Neural progenitor cell (in vitro differentiated cells): ENCODE data around the gene MRPS14. TPM values are rescaled to one million over a fixed set of nuclear protein-coding genes. Genes with fewer than 3 reads are reported as not detected.
"Not testable (repeated sequence)": the region's sequence is repeated elsewhere in the genome, so short reads cannot be mapped to it uniquely, and the experiment has no call there.

Experiments
- DNase-seq: peaks from one replicate; pipeline ENCODE4 v3.0.0-alpha.2; 2016; ENCODE audit warnings: low spot score
- H2AFZ ChIP-seq: fragments of 200-600 bp; sonication (generic); replicated peaks from 2 replicates; pipeline ENCODE4 v1.6.1; 2016; ENCODE audit warnings: antibody characterized with exemption
- H3F3A ChIP-seq: fragments of 200-600 bp; sonication (generic); 2 replicates; pipeline ENCODE4 v1.6.1; 2016; ENCODE audit warnings: antibody characterized with exemption, low read depth
- H3K27ac ChIP-seq: fragments of 200-600 bp; sonication (generic); 2 replicates; pipeline ENCODE4 v1.5.1; 2016; ENCODE audit warnings: mild to moderate bottlenecking
- H3K27me3 ChIP-seq: fragments of 200-600 bp; sonication (generic); 2 replicates; pipeline ENCODE4 v1.6.1; 2016; ENCODE audit warnings: mild to moderate bottlenecking, moderate library complexity
- H3K36me3 ChIP-seq: fragments of 200-600 bp; sonication (generic); 2 replicates; pipeline ENCODE4 v1.5.1; 2016
- H3K4me1 ChIP-seq: fragments of 200-600 bp; sonication (generic); 2 replicates; pipeline ENCODE4 v1.6.1; 2016; ENCODE audit warnings: mixed run types
- H3K4me2 ChIP-seq: fragments of 200-600 bp; sonication (generic); 2 replicates; pipeline ENCODE4 v1.6.1; 2016
- H3K4me3 ChIP-seq: fragments of 200-600 bp; sonication (generic); 2 replicates; pipeline ENCODE4 v1.5.1; 2016
- H3K79me2 ChIP-seq: fragments of 200-600 bp; sonication (generic); 2 replicates; pipeline ENCODE4 v1.6.1; 2016; ENCODE audit warnings: low read depth
- H3K9ac ChIP-seq: fragments of 200-600 bp; sonication (generic); 2 replicates; pipeline ENCODE4 v1.6.1; 2016
- H3K9me3 ChIP-seq: fragments of 200-600 bp; sonication (generic); 2 replicates; pipeline ENCODE4 v1.5.1; 2016; ENCODE audit warnings: low read depth
- H4K20me1 ChIP-seq: fragments of 200-600 bp; sonication (generic); 2 replicates; pipeline ENCODE4 v1.6.1; 2016; ENCODE audit warnings: low read depth
- H3K27ac Mint-ChIP-seq: 3 replicates; pipeline ENCODE4 v1.8.0; 2021; ENCODE audit warnings: mixed read lengths
- H3K27me3 Mint-ChIP-seq: 2 replicates; pipeline ENCODE4 v1.8.0; 2022; ENCODE audit warnings: low read depth, mild to moderate bottlenecking, inconsistent platforms, moderate library complexity, mixed read lengths; ENCODE audit not compliant: insufficient read depth
- H3K36me3 Mint-ChIP-seq: 3 replicates; pipeline ENCODE4 v1.8.0; 2021; ENCODE audit warnings: mixed read lengths
- H3K4me1 Mint-ChIP-seq: 3 replicates; pipeline ENCODE4 v1.8.0; 2021; ENCODE audit warnings: mixed read lengths
- H3K4me3 Mint-ChIP-seq: 3 replicates; pipeline ENCODE4 v1.8.0; 2021; ENCODE audit warnings: mild to moderate bottlenecking, moderate library complexity, mixed read lengths
- H3K9me3 Mint-ChIP-seq: 3 replicates; pipeline ENCODE4 v1.8.0; 2020; ENCODE audit warnings: mixed read lengths
- CTCF ChIP-seq: fragments of 200-600 bp; sonication (generic); IDR thresholded peaks from 2 replicates; pipeline ENCODE4 v1.5.1; 2017; ENCODE audit warnings: antibody characterized with exemption, mild to moderate bottlenecking
- EZH2 ChIP-seq: fragments of 200-600 bp; sonication (generic); IDR thresholded peaks from 2 replicates; pipeline ENCODE4 v1.6.1; 2017; ENCODE audit warnings: antibody characterized with exemption, mild to moderate bottlenecking, moderate library complexity
- EZH2phosphoT487 ChIP-seq: fragments of 200-600 bp; sonication (generic); IDR thresholded peaks from 2 replicates; pipeline ENCODE4 v1.6.1; 2017; ENCODE audit warnings: antibody characterized with exemption
- total RNA-seq: library from RNA; depleted of rRNA; stranded (reverse); fragments of >200 nt; gene quantifications from 2 replicates; pipeline ENCODE4 v1.2.3, GENCODE V29; 2015; ENCODE audit warnings: low replicate concordance

The MRPS14 gene
- total RNA-seq, 1 donor from 2014 or later: 35.1 TPM

- no peaks in the 10 kb centered on the region for H3K27me3 ChIP-seq
- no peak for TF ChIP-seq EZH2phosphoT487
- no peak for TF ChIP-seq CTCF
- TF ChIP-seq EZH2: no peak
- no peaks in the 10 kb centered on the region for H3K79me2 ChIP-seq
- no peak overlapping the region for H3K9ac ChIP-seq
- H3K27ac ChIP-seq: no peak overlapping the region
- no peak overlapping the region for H3K4me2 ChIP-seq
- no peaks in the 10 kb centered on the region for H3K9me3 ChIP-seq
- no peak overlapping the region for H3K27ac Mint-ChIP-seq
- H3K9me3 Mint-ChIP-seq: no peaks in the 10 kb centered on the region
- H3K27me3 Mint-ChIP-seq: no peaks in the 10 kb centered on the region
- H3F3A ChIP-seq: no peaks in the 10 kb centered on the region
- no peaks in the 10 kb centered on the region for H3K4me1 ChIP-seq
- H2AFZ ChIP-seq: no peak overlapping the region
- H3K4me3 ChIP-seq: no peak overlapping the region
- peaks cover 13% of the 10 kb centered on the region for H3K4me1 Mint-ChIP-seq
- no peaks in the 10 kb centered on the region for H3K36me3 Mint-ChIP-seq
- no peak for DNase-seq
- no peaks in the 10 kb centered on the region for H4K20me1 ChIP-seq
- H3K4me3 Mint-ChIP-seq: no peak overlapping the region
- no peaks in the 10 kb centered on the region for H3K36me3 ChIP-seq
Observed at GRCh38 chr1:175033953-175034352, 10.7 kb upstream of the MRPS14 start.

- peaks cover 13% of the 10 kb centered on the region for H3F3A ChIP-seq
- no peaks in the 10 kb centered on the region for H3K27me3 Mint-ChIP-seq
- no peak overlapping the region for H3K4me3 ChIP-seq
- no peaks in the 10 kb centered on the region for H3K36me3 Mint-ChIP-seq
- no peak for DNase-seq
- H3K4me3 Mint-ChIP-seq: peak overlapping the region; percentile 54
- no peak overlapping the region for H3K9ac ChIP-seq
- TF ChIP-seq CTCF (no peak), EZH2 (no peak), EZH2phosphoT487 (no peak)
- H3K27ac Mint-ChIP-seq: no peak overlapping the region
- no peaks in the 10 kb centered on the region for H4K20me1 ChIP-seq
- no peak overlapping the region for H3K4me2 ChIP-seq
- H3K79me2 ChIP-seq: peaks cover 24% of the 10 kb centered on the region
- no peaks in the 10 kb centered on the region for H3K27me3 ChIP-seq
- H3K9me3 ChIP-seq: no peaks in the 10 kb centered on the region
- no peak overlapping the region for H2AFZ ChIP-seq
- no peak overlapping the region for H3K27ac ChIP-seq
- no peaks in the 10 kb centered on the region for H3K36me3 ChIP-seq
- peaks cover 8% of the 10 kb centered on the region for H3K4me1 ChIP-seq
- peaks cover 9% of the 10 kb centered on the region for H3K4me1 Mint-ChIP-seq
- peaks cover 3% of the 10 kb centered on the region for H3K9me3 Mint-ChIP-seq
Observed at GRCh38 chr1:175024773-175025172, 1.5 kb upstream of the MRPS14 start.

DNA sequence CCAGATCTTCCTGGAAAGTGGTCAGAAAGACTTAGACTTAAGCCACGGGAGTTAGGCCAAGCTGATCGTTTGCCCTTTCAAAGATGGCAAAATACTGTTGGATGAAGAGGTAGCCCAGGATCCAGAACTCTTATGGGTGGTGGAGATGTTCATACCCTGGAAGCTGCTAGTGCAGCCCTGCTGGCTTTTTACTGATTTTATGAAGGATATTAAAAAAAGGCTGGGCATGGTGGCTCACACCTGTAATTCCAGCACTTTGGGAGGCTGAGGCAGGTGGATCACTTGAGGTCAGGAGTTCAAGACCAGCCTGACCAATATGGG is 657 bp upstream of the MRPS14 start:
- H3K27me3 Mint-ChIP-seq, H3K4me1 ChIP-seq, H3K9me3 ChIP-seq, H3K36me3 Mint-ChIP-seq, H3K27ac ChIP-seq, DNase-seq, H3K27me3 ChIP-seq, H4K20me1 ChIP-seq, H3K9me3 Mint-ChIP-seq, H3K36me3 ChIP-seq, H3K4me1 Mint-ChIP-seq: not testable (repeated sequence)
- H3K4me3 Mint-ChIP-seq: peak overlapping the region; percentile 95
- peak overlapping the region; percentile 77 for H2AFZ ChIP-seq
- peak overlapping the region; percentile 90 for H3K4me3 ChIP-seq
- H3K4me2 ChIP-seq: peak overlapping the region; percentile 83
- peaks cover 13% of the 10 kb centered on the region for H3F3A ChIP-seq
- H3K9ac ChIP-seq: peak overlapping the region; percentile 10
- peaks cover 29% of the 10 kb centered on the region for H3K79me2 ChIP-seq
- peak overlapping the region; percentile 85 for H3K27ac Mint-ChIP-seq

- no peak for DNase-seq
- Mint-ChIP-seq H3K27ac (no peak overlapping the region), H3K4me3 (no peak overlapping the region), H3K4me1 (peaks cover 7% of the 10 kb centered on the region), H3K36me3 (peaks cover 9% of the 10 kb centered on the region), H3K27me3 (no peaks in the 10 kb centered on the region), H3K9me3 (peaks cover 3% of the 10 kb centered on the region)
- Histone ChIP-seq H3F3A (peaks cover 3% of the 10 kb centered on the region), H3K79me2 (peaks cover 30% of the 10 kb centered on the region), H3K27ac (no peak overlapping the region), H2AFZ (no peak overlapping the region), H3K36me3 (no peaks in the 10 kb centered on the region), H4K20me1 (no peaks in the 10 kb centered on the region), H3K9ac (no peak overlapping the region), H3K4me2 (no peak overlapping the region), H3K4me1 (peaks cover 8% of the 10 kb centered on the region), H3K4me3 (no peak overlapping the region), H3K9me3 (no peaks in the 10 kb centered on the region), H3K27me3 (no peaks in the 10 kb centered on the region)
- TF ChIP-seq EZH2phosphoT487: no peak
- no peak for TF ChIP-seq CTCF
- TF ChIP-seq EZH2: no peak
Observed at GRCh38 chr1:175019524-175019923, 3.7 kb downstream of the MRPS14 start.
